Caco-2 (cell line): ENCODE measurements around the gene CFAP77. TPM values are rescaled to one million over a fixed set of nuclear protein-coding genes. Genes with fewer than 3 reads are reported as not detected.
"Not testable (repeated sequence)": the region's sequence is repeated elsewhere in the genome, so short reads cannot be mapped to it uniquely, and the experiment has no call there.

ENCODE experiments used
- BruUV-seq: library from RNA; stranded (reverse); fragments of 400-500 nt; replicated peaks from 2 replicates; lab custom pipeline; 2021; lab: Mats Ljungman, UMichigan
- CTCF ChIA-PET: fragments of 300-600 bp; sonication (Branson Sonifier 250); formaldehyde crosslinking; loops from one replicate; lab custom pipeline; 2022; ENCODE audit warnings: antibody characterized with exemption; lab: Charles Lee
- POLR2A ChIA-PET: fragments of 300-600 bp; sonication (Branson Sonifier 250); formaldehyde crosslinking; loops from one replicate; lab custom pipeline; 2022; ENCODE audit warnings: antibody characterized with exemption; lab: Charles Lee
- DNase-seq, 2 experiments: peaks; one replicate each; pipeline versions ENCODE4 v3.0.0 to v3.0.0-alpha.2; 2020 to 2022
- H3K27me3 ChIP-seq: replicated peaks from 2 replicates; pipeline ENCODE4 v1.6.0; 2011; ENCODE audit warnings: low read length; ENCODE audit not compliant: control insufficient read depth, insufficient read depth
- H3K36me3 ChIP-seq: 2 replicates; pipeline ENCODE4 v1.5.1; 2011; ENCODE audit warnings: low read length; ENCODE audit not compliant: control insufficient read depth, insufficient read depth
- H3K4me1 ChIP-seq: fragments of 250-450 bp; sonication (Bioruptor Pico); 2 replicates; pipeline ENCODE4 v1.5.1; 2020; ENCODE audit warnings: mild to moderate bottlenecking
- H3K4me3 ChIP-seq: 2 replicates; pipeline ENCODE4 v1.5.1; 2011; ENCODE audit warnings: low read depth, mild to moderate bottlenecking, control low read depth, low read length
- H3K9me3 ChIP-seq: fragments of 250-450 bp; sonication (Bioruptor Pico); 2 replicates; pipeline ENCODE4 v1.5.1; 2020; ENCODE audit warnings: mild to moderate bottlenecking, moderate library complexity
- H3K27ac Mint-ChIP-seq: one replicate; pipeline ENCODE4 v1.8.0; 2022; ENCODE audit warnings: mixed read lengths; ENCODE audit not compliant: unreplicated experiment
- H3K27me3 Mint-ChIP-seq: one replicate; pipeline ENCODE4 v1.8.0; 2022; ENCODE audit warnings: mixed read lengths; ENCODE audit not compliant: insufficient read depth, unreplicated experiment
- H3K36me3 Mint-ChIP-seq: one replicate; pipeline ENCODE4 v1.8.0; 2022; ENCODE audit warnings: mild to moderate bottlenecking, mixed read lengths; ENCODE audit not compliant: insufficient read depth, unreplicated experiment
- H3K4me1 Mint-ChIP-seq: one replicate; pipeline ENCODE4 v1.8.0; 2022; ENCODE audit warnings: low read depth, mixed read lengths; ENCODE audit not compliant: unreplicated experiment
- H3K4me3 Mint-ChIP-seq: one replicate; pipeline ENCODE4 v1.8.0; 2022; ENCODE audit warnings: mild to moderate bottlenecking, moderate library complexity, mixed read lengths; ENCODE audit not compliant: unreplicated experiment
- H3K9me3 Mint-ChIP-seq: one replicate; pipeline ENCODE4 v1.8.0; 2022; ENCODE audit warnings: mixed read lengths; ENCODE audit not compliant: unreplicated experiment
- intact Hi-C: fragments of 100-400 bp; cut with micrococcal nuclease; formaldehyde crosslinking; loops from one replicate; pipeline ENCODE4 v1.10.0; 2022; ENCODE audit not compliant: unreplicated experiment
- total RNA-seq: library from RNA; stranded (reverse); gene quantifications from 2 replicates; pipeline ENCODE4 v1.2.3, GENCODE V29; 2022
- TF ChIP-seq, protein P1 (sequence below), 2 experiments: fragments of 200-600 bp in 1 of 2; IDR thresholded peaks; 1 replicate in 1 of 2; 2 replicates in 1 of 2; pipeline versions ENCODE4 v1.5.1 to v1.8.0; 2011 to 2022; ENCODE audit warnings: antibody characterized with exemption in 1 of 2, control low read depth in 1 of 2, inconsistent platforms in 1 of 2, low read depth in 1 of 2, low read length in 1 of 2, mild to moderate bottlenecking in 1 of 2, moderate library complexity in 1 of 2; ENCODE audit not compliant: insufficient read depth in 1 of 2, severe bottlenecking in 1 of 2, unreplicated experiment in 1 of 2

CFAP77 gene
- total RNA-seq, 1 experiment from 2014 or later: not detected

DNA sequence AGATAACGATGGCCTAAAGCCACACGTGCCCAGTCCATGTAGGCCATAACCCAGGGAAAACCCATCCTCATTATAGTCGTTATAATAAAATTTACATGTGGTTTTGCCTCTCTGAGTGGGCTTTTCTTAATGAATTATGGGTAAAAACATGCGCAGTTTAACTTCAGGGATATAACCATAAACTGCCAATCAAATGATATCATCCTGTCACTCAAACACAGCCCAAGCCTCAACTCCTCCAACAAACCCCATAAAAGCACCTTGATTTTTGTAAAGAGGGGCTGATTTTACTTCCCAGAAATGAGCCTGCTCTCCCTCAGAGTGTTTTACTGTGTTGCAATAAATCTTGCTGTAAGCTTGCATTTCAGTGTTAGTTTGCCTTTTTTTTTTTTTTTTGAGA lies 39.4 kb upstream of the CFAP77 start:
- intact Hi-C loops: no loop called here
- ChIA-PET CTCF (no interaction called here), POLR2A (no interaction called here)
- TF ChIP-seq, protein P1, sequence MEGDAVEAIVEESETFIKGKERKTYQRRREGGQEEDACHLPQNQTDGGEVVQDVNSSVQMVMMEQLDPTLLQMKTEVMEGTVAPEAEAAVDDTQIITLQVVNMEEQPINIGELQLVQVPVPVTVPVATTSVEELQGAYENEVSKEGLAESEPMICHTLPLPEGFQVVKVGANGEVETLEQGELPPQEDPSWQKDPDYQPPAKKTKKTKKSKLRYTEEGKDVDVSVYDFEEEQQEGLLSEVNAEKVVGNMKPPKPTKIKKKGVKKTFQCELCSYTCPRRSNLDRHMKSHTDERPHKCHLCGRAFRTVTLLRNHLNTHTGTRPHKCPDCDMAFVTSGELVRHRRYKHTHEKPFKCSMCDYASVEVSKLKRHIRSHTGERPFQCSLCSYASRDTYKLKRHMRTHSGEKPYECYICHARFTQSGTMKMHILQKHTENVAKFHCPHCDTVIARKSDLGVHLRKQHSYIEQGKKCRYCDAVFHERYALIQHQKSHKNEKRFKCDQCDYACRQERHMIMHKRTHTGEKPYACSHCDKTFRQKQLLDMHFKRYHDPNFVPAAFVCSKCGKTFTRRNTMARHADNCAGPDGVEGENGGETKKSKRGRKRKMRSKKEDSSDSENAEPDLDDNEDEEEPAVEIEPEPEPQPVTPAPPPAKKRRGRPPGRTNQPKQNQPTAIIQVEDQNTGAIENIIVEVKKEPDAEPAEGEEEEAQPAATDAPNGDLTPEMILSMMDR (IDR thresholded peaks at IDR 0.05; ENCODE audit: insufficient read depth in 1 of 2, low read depth in 1 of 2, low read length in 1 of 2, severe bottlenecking in 1 of 2, unreplicated experiment in 1 of 2): no peak
- Mint-ChIP-seq H3K9me3 (no peaks in the 10 kb centered on the region), H3K27ac (no peak overlapping the region), H3K27me3 (no peaks in the 10 kb centered on the region), H3K4me3 (no peak overlapping the region), H3K36me3 (peaks cover 6% of the 10 kb centered on the region), H3K4me1 (no peaks in the 10 kb centered on the region)
- H3K27me3 ChIP-seq: no peaks in the 10 kb centered on the region
- no peaks in the 10 kb centered on the region for H3K36me3 ChIP-seq
- no peak for DNase-seq
- H3K9me3 ChIP-seq: no peaks in the 10 kb centered on the region
- BruUV-seq: no TSS peak
- H3K4me3 ChIP-seq: no peak overlapping the region
- no peaks in the 10 kb centered on the region for H3K4me1 ChIP-seq

DNA sequence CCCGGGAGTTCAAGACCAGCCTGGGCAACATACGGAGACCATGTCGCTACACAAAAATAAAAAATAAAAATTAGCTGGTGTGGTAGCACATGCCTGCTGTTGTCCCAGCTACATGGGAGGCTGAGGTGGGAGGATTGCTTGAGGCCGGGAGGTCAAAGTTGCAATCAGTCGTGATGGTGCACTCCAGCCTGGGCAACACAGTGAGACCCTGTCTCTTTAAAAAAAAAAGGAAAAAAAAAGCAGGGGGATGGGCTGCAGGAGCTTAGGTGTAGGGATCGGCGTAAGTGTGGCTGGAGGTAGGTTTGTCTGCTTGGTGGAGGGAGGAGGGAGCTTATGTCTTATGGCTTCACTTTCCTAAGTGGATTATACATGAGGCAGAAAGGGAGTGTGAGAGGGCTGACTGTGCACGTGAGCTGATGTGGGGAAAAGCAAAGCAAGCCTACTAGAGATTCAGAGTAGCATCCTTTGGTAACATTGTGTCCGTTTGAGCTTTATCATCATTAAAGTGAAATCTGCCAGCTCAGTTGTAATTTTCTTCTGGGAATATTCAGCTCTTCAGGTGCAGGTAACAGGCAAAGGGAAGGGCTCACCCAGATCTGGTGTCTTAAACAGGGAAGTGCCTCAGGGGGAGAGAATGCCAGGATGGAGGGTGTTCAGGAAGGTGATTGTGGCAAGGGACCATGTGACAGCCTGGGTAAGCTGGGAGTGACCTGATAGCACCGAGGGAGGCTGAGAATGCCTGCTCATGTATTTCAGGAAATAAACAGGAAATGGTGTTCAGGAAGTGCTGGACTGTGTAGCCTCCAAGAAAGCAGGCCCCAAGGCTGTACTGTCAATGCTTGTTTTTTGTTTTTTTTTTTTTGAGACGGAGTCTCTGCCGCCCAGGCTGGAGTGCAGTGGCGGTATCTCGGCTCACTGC lies 37.6 kb upstream of the CFAP77 start:
- Histone ChIP-seq H3K9me3 (no peaks in the 10 kb centered on the region), H3K4me1 (no peaks in the 10 kb centered on the region), H3K27me3 (no peaks in the 10 kb centered on the region), H3K4me3 (no peak overlapping the region), H3K36me3 (peaks cover under 1% of the 10 kb centered on the region; the same call in 1 of the 2 replicates)
- Mint-ChIP-seq H3K36me3 (peaks cover 6% of the 10 kb centered on the region), H3K4me3 (no peak overlapping the region), H3K27me3 (no peaks in the 10 kb centered on the region), H3K4me1 (no peaks in the 10 kb centered on the region), H3K27ac (no peak overlapping the region), H3K9me3 (no peaks in the 10 kb centered on the region)
- POLR2A ChIA-PET: no interaction called here
- intact Hi-C loops: no loop called here
- CTCF ChIA-PET: interaction anchor here (0.5 kb wide), 1 partner anchor 38 kb away, joined by 3 read pairs; the partner anchor contains the start of gene CFAP77
- TF ChIP-seq, protein P1 (IDR thresholded peaks at IDR 0.05; ENCODE audit: insufficient read depth in 1 of 2, low read depth in 1 of 2, low read length in 1 of 2, severe bottlenecking in 1 of 2, unreplicated experiment in 1 of 2): no peak
- DNase-seq: no peak
- BruUV-seq: no TSS peak

DNA sequence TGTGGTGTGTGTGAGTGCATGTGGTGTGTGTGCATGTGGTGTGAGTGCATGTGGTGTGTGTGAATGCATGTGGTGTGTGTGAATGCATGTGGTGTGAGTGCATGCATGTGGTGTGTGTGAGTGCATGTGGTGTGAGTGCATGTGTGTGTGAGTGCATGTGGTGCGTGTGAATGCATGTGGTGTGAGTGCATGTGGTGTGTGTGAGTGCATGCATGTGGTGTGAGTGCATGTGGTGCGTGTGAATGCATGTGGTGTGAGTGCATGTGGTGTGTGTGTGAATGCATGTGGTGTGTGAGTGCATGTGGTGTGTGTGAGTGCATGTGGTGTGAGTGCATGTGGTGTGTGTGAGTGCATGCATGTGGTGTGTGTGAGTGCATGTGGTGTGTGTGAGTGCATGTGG lies 32.2 kb upstream of the CFAP77 start:
- POLR2A ChIA-PET, BruUV-seq, H3K4me1 Mint-ChIP-seq, DNase-seq, CTCF ChIA-PET, H3K36me3 ChIP-seq, H3K4me3 ChIP-seq, H3K27me3 ChIP-seq, H3K4me3 Mint-ChIP-seq, H3K27me3 Mint-ChIP-seq, H3K9me3 ChIP-seq, H3K9me3 Mint-ChIP-seq, H3K27ac Mint-ChIP-seq, intact Hi-C loops, H3K4me1 ChIP-seq: not testable (repeated sequence)
- H3K36me3 Mint-ChIP-seq: peaks cover 16% of the 10 kb centered on the region

DNA sequence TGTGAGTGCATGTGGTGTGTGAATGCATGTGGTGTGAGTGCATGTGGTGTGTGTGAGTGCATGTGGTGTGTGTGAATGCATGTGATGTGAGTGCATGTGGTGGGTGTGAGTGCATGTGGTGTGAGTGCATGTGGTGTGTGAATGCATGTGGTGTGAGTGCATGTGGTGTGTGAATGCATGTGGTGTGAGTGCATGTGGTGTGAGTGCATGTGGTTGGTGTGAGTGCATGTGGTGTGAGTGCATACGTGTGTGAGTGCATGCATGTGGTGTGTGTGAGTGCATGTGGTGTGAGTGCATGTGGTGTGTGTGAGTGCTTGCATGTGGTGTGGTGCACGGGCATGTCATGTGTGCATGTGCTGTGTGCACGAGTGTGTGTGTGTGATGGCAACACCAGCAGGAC lies 31.6 kb upstream of the CFAP77 start:
- POLR2A ChIA-PET, H3K4me1 ChIP-seq, H3K27me3 ChIP-seq, DNase-seq, CTCF ChIA-PET, H3K4me3 Mint-ChIP-seq, H3K4me1 Mint-ChIP-seq, H3K27me3 Mint-ChIP-seq, intact Hi-C loops, BruUV-seq, H3K9me3 ChIP-seq, H3K27ac Mint-ChIP-seq, H3K4me3 ChIP-seq, H3K9me3 Mint-ChIP-seq, H3K36me3 ChIP-seq: not testable (repeated sequence)
- H3K36me3 Mint-ChIP-seq: peaks cover 18% of the 10 kb centered on the region
